Spleen (tissue), 11 donors: ENCODE measurements around the gene TBCD. TPM values are rescaled to one million over a fixed set of nuclear protein-coding genes. Genes with fewer than 3 reads are reported as not detected.

Experiments
- DNase-seq: peaks from one replicate; pipeline ENCODE4 v3.0.0-alpha.2; 2020
- H3K27ac ChIP-seq, 8 donors: fragments of 200-600 bp; sonication (generic) in 7 of 8; 1 replicate in 4 of 8; 2 replicates in 4 of 8; pipeline versions ENCODE4 v1.5.0 to v1.8.0; 2016 to 2021; ENCODE audit warnings: inconsistent platforms in 4 of 8, mild to moderate bottlenecking in 4 of 8, moderate library complexity in 1 of 8
- H3K27me3 ChIP-seq, 7 donors: fragments of 200-600 bp; sonication (generic) in 6 of 7; replicated peaks in 1 of 7; 1 replicate in 4 of 7; 2 replicates in 3 of 7; pipeline versions ENCODE4 v1.5.0 to v1.8.0; 2016 to 2021; ENCODE audit warnings: inconsistent platforms in 3 of 7, mild to moderate bottlenecking in 1 of 7
- H3K36me3 ChIP-seq, 6 donors: fragments of 200-600 bp; sonication (generic) in 5 of 6; 1 replicate in 4 of 6; 2 replicates in 2 of 6; pipeline versions ENCODE4 v1.5.0 to v1.8.0; 2016 to 2021; ENCODE audit warnings: inconsistent platforms in 2 of 6
- H3K4me1 ChIP-seq, 6 donors: fragments of 200-600 bp; sonication (generic) in 5 of 6; 1 replicate in 3 of 6; 2 replicates in 3 of 6; pipeline versions ENCODE4 v1.5.0 to v1.8.0; 2016 to 2021; ENCODE audit warnings: inconsistent platforms in 3 of 6
- H3K4me3 ChIP-seq, 8 donors: fragments of 200-600 bp; sonication (generic) in 7 of 8; 1 replicate in 4 of 8; 2 replicates in 4 of 8; pipeline versions ENCODE4 v1.5.0 to v1.8.0; 2016 to 2021; ENCODE audit warnings: inconsistent platforms in 4 of 8, mild to moderate bottlenecking in 4 of 8, moderate library complexity in 2 of 8
- H3K9me3 ChIP-seq, 8 donors: fragments of 200-600 bp; sonication (generic) in 7 of 8; 1 replicate in 4 of 8; 2 replicates in 4 of 8; pipeline versions ENCODE4 v1.5.0 to v1.8.0; 2016 to 2021; ENCODE audit warnings: inconsistent platforms in 4 of 8
- CTCF ChIP-seq, 11 experiments: fragments of 200-600 bp in 7 of 11; fragments of 450-650 bp in 4 of 11; sonication (generic) in 4 of 11; IDR thresholded peaks in 8 of 11; conservative IDR thresholded peaks in 3 of 11; 1 replicate in 7 of 11; 2 replicates in 4 of 11; pipeline versions ENCODE4 v1.4.0 to v1.8.0; 2016 to 2021; ENCODE audit warnings: antibody characterized with exemption in 11 of 11, inconsistent platforms in 4 of 11, mild to moderate bottlenecking in 1 of 11
- POLR2A ChIP-seq, 3 donors: fragments of 450-650 bp; IDR thresholded peaks; one replicate each; pipeline ENCODE4 v1.5.1; 2017; ENCODE audit warnings: antibody characterized with exemption in 3 of 3, mild to moderate bottlenecking in 1 of 3
- POLR2AphosphoS5 ChIP-seq, 3 donors: sonication (generic); formaldehyde crosslinking; IDR thresholded peaks; one replicate each; pipeline ENCODE4 v1.5.1; 2017; ENCODE audit warnings: antibody characterized with exemption in 3 of 3
- WGBS, 5 donors: extraction: QIAGEN DNeasy Blood & Tissue Kit in 3 of 5; methylation state at CpG; one replicate each; pipeline versions ENCODE4 v1.1.5 to v1.1.7; 2013 to 2018; 5-methylcytosine and 5-hydroxymethylcytosine counted together
- intact Hi-C: fragments of 100-400 bp; cut with DNase I; formaldehyde crosslinking; loops from one replicate; pipeline ENCODE4 v1.15.0; 2023; ENCODE audit warnings: low total_unique reads
- polyA plus RNA-seq, 3 donors: library from polyadenylated mRNA; stranded (reverse); fragments of 200-250 nt; gene quantifications; one replicate each; pipeline ENCODE4 v1.2.1, GENCODE V29; 2013
- total RNA-seq, 7 donors: library from RNA; depleted of rRNA in 3 of 7; stranded (reverse); fragments of >200 nt in 3 of 7; fragmentation: NEBNext Ultra II Directional in 4 of 7; extraction: Animal tissue kit (Norgen Biotek cat#: 25700) in 4 of 7; gene quantifications; one replicate each; pipeline versions ENCODE4 v1.1.0 to v1.2.1, GENCODE V29; 2016 to 2021
- donor health status: healthy with polysubstance abuse.
- donor health status: DM: no; HTN: no; CAD: no; lungs with moderate emphysema.
- donor health status: DM: no; HTN: no; CAD: no.
- donor health status: Bipolar disorder and iron deficiency.
- donor health status: healthy.
- donor health status: DM: no; HTN: no; CAD: no.
- donor health status: DM: yes; HTN: yes; CAD: no.

TBCD gene
- total and polyA plus RNA-seq, 10 donors, result 55.6 to 207 (median 108) TPM

DNA sequence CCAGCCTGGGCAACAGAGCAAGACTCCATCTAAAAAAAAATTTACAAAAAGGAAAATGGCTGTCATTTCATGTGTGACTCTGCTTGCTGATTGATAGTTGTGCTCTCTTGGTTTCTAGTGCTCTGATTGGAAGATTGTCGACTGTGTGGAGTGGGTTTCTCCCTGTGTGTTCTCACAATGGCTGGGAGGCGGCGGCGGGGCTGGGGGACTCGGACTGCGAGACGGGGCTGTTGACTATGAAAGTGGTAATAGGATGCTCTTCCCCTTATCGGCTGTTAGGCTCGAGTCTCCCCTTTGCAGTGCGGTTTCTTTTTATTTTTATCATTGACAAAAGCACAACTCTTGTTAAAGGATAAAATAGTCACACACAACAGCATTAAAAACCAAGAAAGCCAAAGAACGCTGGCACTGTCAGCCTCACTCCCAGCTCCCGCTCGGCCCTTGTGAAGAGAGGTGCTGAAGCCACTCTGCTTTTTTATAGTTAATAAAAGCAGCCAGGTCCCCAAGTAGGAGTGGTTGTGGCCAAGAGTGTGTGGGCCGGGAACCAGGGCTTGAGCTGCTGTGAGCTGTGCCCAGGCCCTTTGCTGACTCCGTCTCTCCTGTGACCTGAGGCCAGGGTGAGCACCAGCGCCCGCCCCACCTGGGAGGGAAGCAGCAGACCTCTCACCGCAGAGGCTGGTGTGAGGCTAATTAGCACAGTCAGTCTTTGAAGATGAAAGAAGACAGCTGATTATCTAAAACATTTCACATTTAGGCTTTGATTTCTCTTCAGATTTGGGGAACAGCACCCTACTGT is 36.5 kb downstream of the TBCD start:
- TF ChIP-seq POLR2A (IDR thresholded peaks at IDR 0.05), result no peak
- no peak for TF ChIP-seq POLR2AphosphoS5 (IDR thresholded peaks at IDR 0.05)
- no peak for TF ChIP-seq CTCF (IDR thresholded peaks at IDR 0.05 in 8 of 11, conservative IDR thresholded peaks at IDR 0.05 in 3 of 11)
- H3K27ac ChIP-seq, result no peak overlapping the region
- 91 to 94% (median 92%) methylated on average over 18 of the region's 18 CpGs for WGBS, 5 donors
- intact Hi-C loops, result no loop called here
- no peaks in the 10 kb centered on the region for H3K27me3 ChIP-seq
- no peaks in the 10 kb centered on the region for H3K9me3 ChIP-seq
- no peak for DNase-seq
- H3K4me3 ChIP-seq, result no peak overlapping the region
- H3K36me3 ChIP-seq, result peaks cover 0 to 34% (median 13%) of the 10 kb centered on the region in 6 donors
- H3K4me1 ChIP-seq, result peaks cover 0 to 6% (median 0%) of the 10 kb centered on the region in 6 donors

GRCh38 chr17:82789051-82789592 is 37.3 kb downstream of the TBCD start:
- no peaks in the 10 kb centered on the region for H3K27me3 ChIP-seq
- WGBS, 5 donors, result 90 to 94% (median 94%) methylated on average over 12 to 19 of the region's 19 CpGs
- H3K9me3 ChIP-seq, result no peaks in the 10 kb centered on the region
- TF ChIP-seq POLR2AphosphoS5 (IDR thresholded peaks at IDR 0.05) (no peak), CTCF (IDR thresholded peaks at IDR 0.05 in 8 of 11, conservative IDR thresholded peaks at IDR 0.05 in 3 of 11) (no peak), POLR2A (IDR thresholded peaks at IDR 0.05) (no peak)
- intact Hi-C loops, result no loop called here
- H3K36me3 ChIP-seq, result peaks cover 0 to 27% (median 6%) of the 10 kb centered on the region in 6 donors
- H3K27ac ChIP-seq, result no peak overlapping the region
- no peak overlapping the region for H3K4me3 ChIP-seq
- H3K4me1 ChIP-seq, result peaks cover 0 to 6% (median 0%) of the 10 kb centered on the region in 6 donors
- no peak for DNase-seq

- no peaks in the 10 kb centered on the region for H3K27me3 ChIP-seq
- no peak overlapping the region for H3K27ac ChIP-seq
- no peaks in the 10 kb centered on the region for H3K9me3 ChIP-seq
- 93 to 97% (median 96%) methylated on average over 18 of the region's 18 CpGs for WGBS, 5 donors
- H3K4me3 ChIP-seq, result no peak overlapping the region
- H3K4me1 ChIP-seq, result peaks cover 3 to 11% (median 4%) of the 10 kb centered on the region in 6 donors
- peaks cover 0 to 20% (median 0%) of the 10 kb centered on the region in 6 donors for H3K36me3 ChIP-seq
- TF ChIP-seq CTCF (IDR thresholded peaks at IDR 0.05 in 8 of 11, conservative IDR thresholded peaks at IDR 0.05 in 3 of 11) (no peak), POLR2AphosphoS5 (IDR thresholded peaks at IDR 0.05) (no peak), POLR2A (IDR thresholded peaks at IDR 0.05) (no peak)
- DNase-seq, result no peak
- intact Hi-C loops, result no loop called here
These were observed 37.9 kb downstream of the TBCD start for GRCh38 chr17:82789806-82790205.

- TF ChIP-seq POLR2A (IDR thresholded peaks at IDR 0.05) (no peak), CTCF (IDR thresholded peaks at IDR 0.05 in 8 of 11, conservative IDR thresholded peaks at IDR 0.05 in 3 of 11) (no peak), POLR2AphosphoS5 (IDR thresholded peaks at IDR 0.05) (no peak)
- DNase-seq, result no peak
- H3K36me3 ChIP-seq, result peaks cover 0 to 25% (median 0%) of the 10 kb centered on the region in 6 donors
- 85 to 97% (median 93%) methylated on average over 10 to 13 of the region's 13 CpGs for WGBS, 5 donors
- no peaks in the 10 kb centered on the region for H3K9me3 ChIP-seq
- intact Hi-C loops, result no loop called here
- H3K27me3 ChIP-seq, result no peaks in the 10 kb centered on the region
- H3K4me1 ChIP-seq, result peaks cover 4 to 16% (median 8%) of the 10 kb centered on the region in 6 donors
- H3K27ac ChIP-seq, result no peak overlapping the region
- no peak overlapping the region for H3K4me3 ChIP-seq
These were observed 38.5 kb downstream of the TBCD start for GRCh38 chr17:82790391-82790790.
